Smooth muscle cell (in vitro differentiated cells): Measurements from ENCODE around the gene ZMYND8. TPM values are rescaled to one million over a fixed set of nuclear protein-coding genes. Genes with fewer than 3 reads are reported as not detected.

Source experiments
- DNase-seq: peaks from one replicate; lab custom pipeline; 2025; ENCODE audit not compliant: unreplicated experiment; lab: John Stamatoyannopoulos, UW
- H2AFZ ChIP-seq: fragments of 200-600 bp; sonication (generic); 2 replicates; pipeline ENCODE4 v1.6.0; 2016; ENCODE audit warnings: antibody characterized with exemption, low read depth, mild to moderate bottlenecking
- H3F3A ChIP-seq: fragments of 200-600 bp; sonication (generic); 2 replicates; pipeline ENCODE4 v1.6.0; 2017; ENCODE audit warnings: antibody characterized with exemption, low read depth
- H3K27ac ChIP-seq: fragments of 200-600 bp; sonication (generic); 2 replicates; pipeline ENCODE4 v1.5.1; 2016; ENCODE audit warnings: low read depth, mild to moderate bottlenecking
- H3K27me3 ChIP-seq: fragments of 200-600 bp; sonication (generic); 2 replicates; pipeline ENCODE4 v1.6.1; 2016; ENCODE audit warnings: low read depth, mild to moderate bottlenecking
- H3K36me3 ChIP-seq: fragments of 200-600 bp; sonication (generic); 2 replicates; pipeline ENCODE4 v1.5.1; 2016; ENCODE audit warnings: low read depth
- H3K4me1 ChIP-seq: fragments of 200-600 bp; sonication (generic); 2 replicates; pipeline ENCODE4 v1.5.1; 2016; ENCODE audit warnings: low read depth
- H3K4me2 ChIP-seq: fragments of 200-600 bp; sonication (generic); 2 replicates; pipeline ENCODE4 v1.6.0; 2016; ENCODE audit warnings: mild to moderate bottlenecking
- H3K4me3 ChIP-seq: fragments of 200-600 bp; sonication (generic); 2 replicates; pipeline ENCODE4 v1.5.1; 2016; ENCODE audit warnings: mild to moderate bottlenecking
- H3K79me2 ChIP-seq: fragments of 200-600 bp; sonication (generic); 2 replicates; pipeline ENCODE4 v1.6.0; 2016; ENCODE audit warnings: low read depth, mild to moderate bottlenecking
- H3K9ac ChIP-seq: fragments of 200-600 bp; sonication (generic); 2 replicates; pipeline ENCODE4 v1.6.0; 2016; ENCODE audit warnings: low read depth
- H3K9me3 ChIP-seq: fragments of 200-600 bp; sonication (generic); replicated peaks from 2 replicates; pipeline ENCODE4 v1.5.1; 2016; ENCODE audit warnings: low read depth
- H4K20me1 ChIP-seq: fragments of 200-600 bp; sonication (generic); 2 replicates; pipeline ENCODE4 v1.6.0; 2016; ENCODE audit warnings: low read depth
- WGBS: methylation state at CpG from one replicate; pipeline ENCODE4 v1.1.7; 2016; ENCODE audit warnings: low lambda C conversion rate; 5-methylcytosine and 5-hydroxymethylcytosine counted together
- polyA plus RNA-seq: library from polyadenylated mRNA; unstranded; fragments of >200 nt; fragmentation: Nextera tagmentation; extraction: Ambion mirVana; gene quantifications from 2 replicates; pipeline ENCODE4 v1.2.1, GENCODE V29; 2016
- total RNA-seq: library from RNA; depleted of rRNA; stranded (reverse); fragments of >200 nt; gene quantifications from 2 replicates; pipeline ENCODE4 v1.2.3, GENCODE V29; 2014
- TF ChIP-seq, protein P1 (sequence below): fragments of 200-600 bp; sonication (generic); IDR thresholded peaks from 2 replicates; pipeline ENCODE4 v1.5.1; 2017; ENCODE audit warnings: borderline replicate concordance, mild to moderate bottlenecking, antibody characterized with exemption; ENCODE audit not compliant: insufficient read depth, poor library complexity, severe bottlenecking

ZMYND8 gene
- total and polyA plus RNA-seq, 2 experiments from 2014 or later: 15.2 to 24.1 TPM

GRCh38 chr20:47318586-47319516 lies 37.6 kb downstream of the ZMYND8 start:
- Histone ChIP-seq H3K9me3 (no peaks in the 10 kb centered on the region), H3K9ac (peak overlapping the region; percentile 89), H3K27ac (peak overlapping the region; percentile 99), H3K4me3 (peak overlapping the region; percentile 14), H3K27me3 (no peaks in the 10 kb centered on the region), H3F3A (peaks cover 42% of the 10 kb centered on the region), H3K4me2 (peak overlapping the region; percentile 75), H2AFZ (no peak overlapping the region), H3K4me1 (peaks cover 52% of the 10 kb centered on the region), H3K36me3 (no peaks in the 10 kb centered on the region), H4K20me1 (no peaks in the 10 kb centered on the region), H3K79me2 (peaks cover 56% of the 10 kb centered on the region)
- TF ChIP-seq, protein P1, sequence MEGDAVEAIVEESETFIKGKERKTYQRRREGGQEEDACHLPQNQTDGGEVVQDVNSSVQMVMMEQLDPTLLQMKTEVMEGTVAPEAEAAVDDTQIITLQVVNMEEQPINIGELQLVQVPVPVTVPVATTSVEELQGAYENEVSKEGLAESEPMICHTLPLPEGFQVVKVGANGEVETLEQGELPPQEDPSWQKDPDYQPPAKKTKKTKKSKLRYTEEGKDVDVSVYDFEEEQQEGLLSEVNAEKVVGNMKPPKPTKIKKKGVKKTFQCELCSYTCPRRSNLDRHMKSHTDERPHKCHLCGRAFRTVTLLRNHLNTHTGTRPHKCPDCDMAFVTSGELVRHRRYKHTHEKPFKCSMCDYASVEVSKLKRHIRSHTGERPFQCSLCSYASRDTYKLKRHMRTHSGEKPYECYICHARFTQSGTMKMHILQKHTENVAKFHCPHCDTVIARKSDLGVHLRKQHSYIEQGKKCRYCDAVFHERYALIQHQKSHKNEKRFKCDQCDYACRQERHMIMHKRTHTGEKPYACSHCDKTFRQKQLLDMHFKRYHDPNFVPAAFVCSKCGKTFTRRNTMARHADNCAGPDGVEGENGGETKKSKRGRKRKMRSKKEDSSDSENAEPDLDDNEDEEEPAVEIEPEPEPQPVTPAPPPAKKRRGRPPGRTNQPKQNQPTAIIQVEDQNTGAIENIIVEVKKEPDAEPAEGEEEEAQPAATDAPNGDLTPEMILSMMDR: no peak
- no peak for DNase-seq
- WGBS: 5% methylated on average over 28 of the region's 28 CpGs

- DNase-seq: no peak
- Histone ChIP-seq H3F3A (peaks cover 42% of the 10 kb centered on the region), H3K4me3 (no peak overlapping the region), H3K4me2 (peak overlapping the region; percentile 75), H3K9ac (peak overlapping the region; percentile 89), H3K27me3 (no peaks in the 10 kb centered on the region), H3K36me3 (no peaks in the 10 kb centered on the region), H3K4me1 (peaks cover 52% of the 10 kb centered on the region), H4K20me1 (no peaks in the 10 kb centered on the region), H3K9me3 (no peaks in the 10 kb centered on the region), H2AFZ (no peak overlapping the region), H3K27ac (peak overlapping the region; percentile 99), H3K79me2 (peaks cover 56% of the 10 kb centered on the region)
- WGBS: 7% methylated on average over 7 of the region's 7 CpGs
- TF ChIP-seq, protein P1: no peak
Measured at GRCh38 chr20:47318027-47318585, 38.4 kb downstream of the ZMYND8 start.

DNA sequence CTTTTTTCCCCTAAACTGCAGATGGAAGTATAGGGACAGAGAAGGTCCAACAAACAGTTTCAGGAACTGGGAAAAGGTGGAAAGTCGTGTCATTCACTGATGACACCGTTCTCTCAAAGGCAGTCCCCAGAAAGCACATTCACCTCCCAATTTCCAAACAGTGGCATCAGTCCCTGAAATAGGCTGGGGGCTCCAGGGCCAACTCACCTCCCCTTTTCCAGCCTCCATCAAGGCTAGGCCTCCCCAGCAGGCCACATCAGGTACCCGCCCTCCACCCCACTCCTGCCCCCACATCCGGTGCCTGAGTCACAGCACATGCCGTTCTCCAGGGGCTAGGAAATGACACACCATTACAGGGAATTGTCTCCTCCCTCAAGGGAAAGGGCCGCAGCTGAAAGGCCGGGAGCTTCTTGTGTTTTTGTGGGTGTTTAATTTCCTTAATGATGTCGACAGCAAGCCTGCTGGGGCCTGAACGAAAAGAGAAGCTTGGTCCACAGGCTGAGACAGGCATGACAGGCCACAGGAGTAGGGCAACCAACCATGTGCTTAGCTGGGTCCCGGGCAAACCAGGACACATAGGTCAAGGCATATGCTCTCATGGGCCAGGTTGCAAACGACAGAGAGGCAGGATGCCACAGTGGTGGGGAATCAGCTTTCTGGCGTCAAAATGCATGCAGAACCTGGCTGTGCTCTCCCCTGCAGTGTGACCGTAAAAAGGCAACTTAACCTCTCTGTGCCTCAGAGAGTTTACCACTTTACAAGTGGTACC lies 39.2 kb downstream of the ZMYND8 start:
- H2AFZ ChIP-seq: no peak overlapping the region
- TF ChIP-seq, protein P1: no peak
- no peaks in the 10 kb centered on the region for H3K36me3 ChIP-seq
- peaks cover 54% of the 10 kb centered on the region for H3K4me1 ChIP-seq
- peak overlapping the region; percentile 99 for H3K27ac ChIP-seq
- H3K9me3 ChIP-seq: no peaks in the 10 kb centered on the region
- H3K4me2 ChIP-seq: peak overlapping the region; percentile 75
- DNase-seq: peak; percentile 19
- no peak overlapping the region for H3K4me3 ChIP-seq
- no peaks in the 10 kb centered on the region for H3K27me3 ChIP-seq
- 15% methylated on average over 13 of the region's 13 CpGs for WGBS
- no peaks in the 10 kb centered on the region for H4K20me1 ChIP-seq
- H3K9ac ChIP-seq: peak overlapping the region; percentile 89
- H3K79me2 ChIP-seq: peaks cover 56% of the 10 kb centered on the region
- peaks cover 42% of the 10 kb centered on the region for H3F3A ChIP-seq
